GM18505 (cell line): ENCODE data around the gene NRG3.

Source experiments
- ATAC-seq: cut with Tn5 transposase; IDR thresholded peaks from one replicate; pipeline ENCODE4 v1.9.1; 2021; ENCODE audit not compliant: unreplicated experiment
- POLR2A ChIP-seq: IDR thresholded peaks from 4 replicates; pipeline ENCODE4 v1.6.1; 2011; ENCODE audit warnings: borderline replicate concordance; ENCODE audit not compliant: insufficient read depth, insufficient read length; ENCODE audit errors: extremely low read depth

The NRG3 gene

GRCh38 chr10:82245906-82246560 is 371.0 kb downstream of the NRG3 start:
- ATAC-seq = no peak
- TF ChIP-seq POLR2A = no peak

- ATAC-seq = no peak
- no peak for TF ChIP-seq POLR2A
These were observed 374.1 kb downstream of the NRG3 start for GRCh38 chr10:82249141-82249540.

GRCh38 chr10:82251222-82251906 is 376.4 kb downstream of the NRG3 start:
- no peak for ATAC-seq
- no peak for TF ChIP-seq POLR2A

GRCh38 chr10:82252081-82252480 is 377.1 kb downstream of the NRG3 start:
- ATAC-seq = no peak
- no peak for TF ChIP-seq POLR2A

- TF ChIP-seq POLR2A = no peak
- no peak for ATAC-seq
These were observed 379.2 kb downstream of the NRG3 start for GRCh38 chr10:82254237-82254636.

GRCh38 chr10:82256275-82256674 is 381.3 kb downstream of the NRG3 start:
- ATAC-seq = no peak
- no peak for TF ChIP-seq POLR2A

GRCh38 chr10:82266438-82266837 is 391.4 kb downstream of the NRG3 start:
- no peak for ATAC-seq
- TF ChIP-seq POLR2A = no peak

- TF ChIP-seq POLR2A = no peak
- no peak for ATAC-seq
These were observed 392.0 kb downstream of the NRG3 start for GRCh38 chr10:82267014-82267413.

- ATAC-seq = no peak
- no peak for TF ChIP-seq POLR2A
These were observed 392.5 kb downstream of the NRG3 start for GRCh38 chr10:82267465-82267864.

- TF ChIP-seq POLR2A = no peak
- no peak for ATAC-seq
These were observed 393.0 kb downstream of the NRG3 start for GRCh38 chr10:82267960-82268359.

GRCh38 chr10:82277591-82277990 is 402.6 kb downstream of the NRG3 start:
- no peak for TF ChIP-seq POLR2A
- ATAC-seq = no peak

GRCh38 chr10:82278401-82279182 is 403.6 kb downstream of the NRG3 start:
- no peak for ATAC-seq
- TF ChIP-seq POLR2A = no peak

- no peak for ATAC-seq
- no peak for TF ChIP-seq POLR2A
These were observed 407.9 kb downstream of the NRG3 start for GRCh38 chr10:82282782-82283456.
